ENCODE data around the gene LCLAT1.

GRCh38 chr2:30611583-30611982 lies 164.5 kb downstream of the LCLAT1 start:
- no peak for TF ChIP-seq ZBTB10 (tag by site-specific recombination; IDR thresholded peaks at IDR 0.05)
- TF ChIP-seq TSHZ1 (tag by site-specific recombination; IDR thresholded peaks at IDR 0.05; ENCODE audit: borderline replicate concordance), result no peak
- TF ChIP-seq CTCF (tag by site-specific recombination; IDR thresholded peaks at IDR 0.05), result no peak
- no peak for TF ChIP-seq BCL11B (tag by site-specific recombination; IDR thresholded peaks at IDR 0.05; ENCODE audit: low read depth)
- TF ChIP-seq ZNF280D (tag by site-specific recombination; IDR thresholded peaks at IDR 0.05), result no peak
- TF ChIP-seq PATZ1 (tag by site-specific recombination; IDR thresholded peaks at IDR 0.05), result no peak
- no peak for TF ChIP-seq GLI4 (tag by site-specific recombination; IDR thresholded peaks at IDR 0.05)
- TF ChIP-seq ZXDB (tag by site-specific recombination; IDR thresholded peaks at IDR 0.05), result no peak
- no peak for TF ChIP-seq ZNF513 (tag by site-specific recombination; IDR thresholded peaks at IDR 0.05)
- TF ChIP-seq ZSCAN16 (tag by site-specific recombination; IDR thresholded peaks at IDR 0.05), result no peak

All from HEK293 (cell line).